ENCODE results near the gene PSMB11.
A peak's percentile ranks its signal among the peaks of the same experiment; 100 is the strongest.

PSMB11 gene

GRCh38 chr14:23091294-23092225 is 49.5 kb downstream of the PSMB11 start:
- Mint-ChIP-seq H3K4me3 (no peak overlapping the region), H3K9me3 (no peaks in the 10 kb centered on the region), H3K4me1 (peaks cover 45% of the 10 kb centered on the region), H3K27ac (peak overlapping the region; percentile 50), H3K36me3 (ENCODE audit: low read depth) (peaks cover 45% of the 10 kb centered on the region), H3K27me3 (no peaks in the 10 kb centered on the region)
- DNase-seq (no peak), ATAC-seq (no peak)

GRCh38 chr14:23093104-23093503 is 51.1 kb downstream of the PSMB11 start:
- no peak overlapping the region for H3K4me3 Mint-ChIP-seq
- no peak for DNase-seq
- H3K4me1 Mint-ChIP-seq = peaks cover 48% of the 10 kb centered on the region
- no peaks in the 10 kb centered on the region for H3K27me3 Mint-ChIP-seq
- H3K9me3 Mint-ChIP-seq = no peaks in the 10 kb centered on the region
- H3K27ac Mint-ChIP-seq = peak overlapping the region; percentile 53
- peaks cover 46% of the 10 kb centered on the region for H3K36me3 Mint-ChIP-seq (ENCODE audit: low read depth)
- no peak for ATAC-seq

- ATAC-seq (no peak), DNase-seq (no peak)
- no peaks in the 10 kb centered on the region for H3K9me3 Mint-ChIP-seq
- peaks cover 46% of the 10 kb centered on the region for H3K4me1 Mint-ChIP-seq
- H3K4me3 Mint-ChIP-seq = no peak overlapping the region
- no peaks in the 10 kb centered on the region for H3K27me3 Mint-ChIP-seq
- peak overlapping the region; percentile 53 for H3K27ac Mint-ChIP-seq
- peaks cover 50% of the 10 kb centered on the region for H3K36me3 Mint-ChIP-seq (ENCODE audit: low read depth)
Measured at GRCh38 chr14:23093526-23093925, 51.5 kb downstream of the PSMB11 start.
